Esophagus muscularis mucosa (tissue), 4 donors: Measurements from ENCODE around the gene RTKN. TPM values are rescaled to one million over a fixed set of nuclear protein-coding genes. Genes with fewer than 3 reads are reported as not detected.

Experiments used
- DNase-seq: peaks from one replicate; pipeline ENCODE4 v3.0.0-alpha.2; 2017; ENCODE audit errors: extremely low spot score
- H3K27ac ChIP-seq, 4 donors: fragments of 200-600 bp; sonication (generic); replicated peaks in 1 of 4; 1 replicate in 3 of 4; 2 replicates in 1 of 4; pipeline ENCODE4 v1.5.1; 2016 to 2019; ENCODE audit warnings: mild to moderate bottlenecking in 1 of 4
- H3K27me3 ChIP-seq, 4 donors: fragments of 200-600 bp; sonication (generic); one replicate each; pipeline versions ENCODE4 v1.5.1 to v1.6.0; 2016 to 2019
- H3K36me3 ChIP-seq, 4 donors: fragments of 200-600 bp; sonication (generic); one replicate each; pipeline ENCODE4 v1.5.1; 2016 to 2019
- H3K4me1 ChIP-seq, 4 donors: fragments of 200-600 bp; sonication (generic); one replicate each; pipeline ENCODE4 v1.5.1; 2016 to 2019
- H3K4me3 ChIP-seq, 4 donors: fragments of 200-600 bp; sonication (generic); 1 replicate in 2 of 4; 2 replicates in 2 of 4; pipeline ENCODE4 v1.5.1; 2016 to 2019; ENCODE audit warnings: mild to moderate bottlenecking in 4 of 4, moderate library complexity in 1 of 4
- H3K9me3 ChIP-seq, 4 donors: fragments of 200-600 bp; sonication (generic); 1 replicate in 3 of 4; 2 replicates in 1 of 4; pipeline ENCODE4 v1.5.1; 2016 to 2019
- EP300 ChIP-seq: sonication (generic); formaldehyde crosslinking; IDR thresholded peaks from one replicate; pipeline ENCODE4 v1.6.1; 2017; ENCODE audit warnings: antibody characterized with exemption
- POLR2A ChIP-seq: fragments of 450-650 bp; IDR thresholded peaks from one replicate; pipeline ENCODE4 v1.6.1; 2017; ENCODE audit warnings: antibody characterized with exemption, moderate library complexity, mild to moderate bottlenecking, low read depth
- POLR2AphosphoS5 ChIP-seq, 2 donors: sonication (generic); formaldehyde crosslinking; IDR thresholded peaks; one replicate each; pipeline ENCODE4 v1.6.1; 2017; ENCODE audit warnings: antibody characterized with exemption in 2 of 2
- WGBS: methylation state at CpG from one replicate; pipeline ENCODE4 v1.1.5; 2018; 5-methylcytosine and 5-hydroxymethylcytosine counted together
- intact Hi-C: fragments of 100-400 bp; cut with DNase I; formaldehyde crosslinking; loops from one replicate; pipeline ENCODE4 v1.15.1; 2023
- total RNA-seq, 4 donors: library from RNA; depleted of rRNA; stranded (reverse); fragments of >200 nt; gene quantifications; one replicate each; pipeline versions ENCODE4 v1.1.0 to v1.2.1, GENCODE V29; 2016
- TF ChIP-seq, protein P1 (sequence below), 3 experiments: fragments of 200-600 bp in 2 of 3; fragments of 450-650 bp in 1 of 3; sonication (generic) in 2 of 3; IDR thresholded peaks; one replicate each; pipeline ENCODE4 v1.5.1; 2017 to 2019; ENCODE audit warnings: antibody characterized with exemption in 3 of 3, mild to moderate bottlenecking in 2 of 3, moderate library complexity in 1 of 3

RTKN gene
- total RNA-seq, 4 donors from 2014 or later, result 8.4 to 14.1 (median 11.3) TPM

DNA sequence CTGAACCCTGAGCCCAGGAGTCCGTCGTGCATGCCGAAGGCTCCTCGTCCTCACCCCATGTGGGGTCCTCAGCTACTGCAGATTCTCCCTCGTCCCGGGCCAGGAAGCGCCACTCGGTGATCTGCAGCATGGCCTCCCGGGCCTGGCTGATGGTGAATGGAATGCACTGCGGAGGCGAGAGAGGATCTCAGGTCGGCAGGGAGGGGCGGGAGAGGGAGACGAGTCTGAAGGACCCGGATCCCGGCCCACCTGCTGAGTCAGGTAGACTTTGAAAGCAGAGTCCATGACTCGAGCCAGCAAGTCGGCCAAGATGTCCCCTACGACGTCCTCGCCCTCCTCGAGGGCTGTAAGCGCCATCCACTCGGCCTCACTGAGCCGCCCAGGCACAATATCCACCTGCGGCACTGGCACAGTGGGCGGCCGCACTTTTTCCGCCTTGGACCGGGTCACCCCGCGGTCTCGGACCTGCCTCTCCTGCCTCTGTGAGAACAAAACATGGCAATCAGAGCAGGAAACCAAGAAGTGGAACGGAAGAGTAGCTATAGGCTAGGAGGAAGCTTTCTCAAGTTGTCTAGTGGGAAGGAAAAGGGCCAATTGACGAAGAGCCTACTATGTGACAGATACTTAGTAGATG lies 25.9 kb downstream of the RTKN start:
- peak overlapping the region in 1 of 4 donors; percentile 38 for H3K27ac ChIP-seq
- no peak for DNase-seq

DNA sequence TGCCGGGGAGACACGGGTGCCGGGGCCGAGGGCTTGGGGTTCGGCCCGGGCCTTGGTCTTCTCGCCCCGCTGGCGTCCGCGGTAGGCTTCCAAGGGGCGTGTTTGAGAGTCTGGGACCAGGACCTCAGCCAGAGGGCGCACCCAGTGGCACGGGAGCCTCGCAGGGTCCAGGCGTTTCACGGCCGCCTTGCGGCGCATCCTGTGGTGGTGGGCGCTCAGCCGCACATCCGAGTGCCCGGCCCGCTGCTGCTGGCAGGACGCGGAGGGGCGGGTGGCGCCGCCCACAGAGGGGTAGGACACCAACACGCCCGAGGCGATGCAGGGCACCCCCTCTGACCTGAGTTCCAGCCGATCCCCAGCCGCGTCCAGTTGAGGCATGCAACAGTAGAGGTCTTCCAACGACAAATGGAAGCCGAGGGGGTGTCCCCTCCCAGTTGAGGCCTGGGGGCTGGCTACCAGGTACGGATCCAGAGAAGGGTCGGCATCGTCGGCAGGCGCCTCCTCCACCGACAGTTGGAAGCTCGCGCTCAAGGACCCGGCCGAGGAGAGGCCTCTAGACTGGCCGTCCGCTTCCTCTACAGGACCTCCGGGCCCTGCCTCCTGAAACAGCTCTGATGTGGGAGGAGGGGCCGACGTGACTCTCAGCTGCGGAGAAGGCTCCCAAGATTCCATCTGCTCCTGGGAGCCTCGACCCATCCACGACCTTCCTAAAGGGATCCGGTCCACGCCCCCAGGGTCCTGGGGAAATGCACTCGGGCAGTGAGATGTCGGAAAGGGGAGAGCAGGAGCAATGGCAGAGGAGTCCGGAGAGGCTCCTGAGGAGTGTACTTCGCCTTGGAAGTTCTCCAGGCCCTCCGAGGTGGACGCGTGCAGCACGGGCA lies 26.6 kb downstream of the RTKN start:
- WGBS, result 13% methylated on average over 30 of the region's 66 CpGs
- H3K27ac ChIP-seq, result peak overlapping the region; percentile 38 to 58 (median 53)

More for the DNA sequence above, 25.9 kb downstream of the RTKN start:
- intact Hi-C loops, result no loop called here
- Histone ChIP-seq H3K4me1 (peaks cover 21 to 33% (median 28%) of the 10 kb centered on the region in 4 donors), H3K9me3 (no peaks in the 10 kb centered on the region), H3K4me3 (peak overlapping the region; percentile 60 to 72 (median 62)), H3K36me3 (no peaks in the 10 kb centered on the region), H3K27me3 (no peaks in the 10 kb centered on the region)
- TF ChIP-seq EP300 (no peak), POLR2AphosphoS5 (IDR thresholded peaks at IDR 0.05) (no peak), POLR2A (no peak)
- TF ChIP-seq, protein P1, sequence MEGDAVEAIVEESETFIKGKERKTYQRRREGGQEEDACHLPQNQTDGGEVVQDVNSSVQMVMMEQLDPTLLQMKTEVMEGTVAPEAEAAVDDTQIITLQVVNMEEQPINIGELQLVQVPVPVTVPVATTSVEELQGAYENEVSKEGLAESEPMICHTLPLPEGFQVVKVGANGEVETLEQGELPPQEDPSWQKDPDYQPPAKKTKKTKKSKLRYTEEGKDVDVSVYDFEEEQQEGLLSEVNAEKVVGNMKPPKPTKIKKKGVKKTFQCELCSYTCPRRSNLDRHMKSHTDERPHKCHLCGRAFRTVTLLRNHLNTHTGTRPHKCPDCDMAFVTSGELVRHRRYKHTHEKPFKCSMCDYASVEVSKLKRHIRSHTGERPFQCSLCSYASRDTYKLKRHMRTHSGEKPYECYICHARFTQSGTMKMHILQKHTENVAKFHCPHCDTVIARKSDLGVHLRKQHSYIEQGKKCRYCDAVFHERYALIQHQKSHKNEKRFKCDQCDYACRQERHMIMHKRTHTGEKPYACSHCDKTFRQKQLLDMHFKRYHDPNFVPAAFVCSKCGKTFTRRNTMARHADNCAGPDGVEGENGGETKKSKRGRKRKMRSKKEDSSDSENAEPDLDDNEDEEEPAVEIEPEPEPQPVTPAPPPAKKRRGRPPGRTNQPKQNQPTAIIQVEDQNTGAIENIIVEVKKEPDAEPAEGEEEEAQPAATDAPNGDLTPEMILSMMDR (IDR thresholded peaks at IDR 0.05), result no peak
- WGBS, result 70% methylated on average over 27 of the region's 35 CpGs

DNA sequence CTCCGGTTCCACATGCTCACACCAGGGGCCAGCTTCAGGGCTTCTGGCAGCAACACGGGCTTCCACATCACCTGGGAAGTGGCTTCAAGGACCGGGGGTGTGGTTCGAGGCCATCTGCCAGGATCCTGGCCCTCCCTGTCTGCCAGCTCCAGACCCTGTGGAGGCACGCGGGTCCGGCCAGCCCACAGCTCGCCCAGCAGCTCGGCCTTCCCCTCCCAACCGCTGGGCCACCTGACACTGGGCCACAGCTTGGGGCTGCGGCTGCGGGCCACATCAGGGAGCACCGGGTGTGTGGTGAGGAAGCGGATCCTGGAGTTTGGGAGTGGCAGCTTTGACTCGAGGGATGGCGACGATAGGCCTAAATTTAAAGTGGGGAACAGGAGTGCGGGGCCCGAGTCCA lies 27.3 kb downstream of the RTKN start:
- intact Hi-C loops, result no loop called here
- no peaks in the 10 kb centered on the region for H3K9me3 ChIP-seq
- peak overlapping the region; percentile 60 to 72 (median 62) for H3K4me3 ChIP-seq
- H3K36me3 ChIP-seq, result no peaks in the 10 kb centered on the region
- H3K27me3 ChIP-seq, result no peaks in the 10 kb centered on the region
- no peak for TF ChIP-seq POLR2A
- TF ChIP-seq EP300, result no peak
- no peak for TF ChIP-seq POLR2AphosphoS5 (IDR thresholded peaks at IDR 0.05)
- TF ChIP-seq, protein P1 (IDR thresholded peaks at IDR 0.05), result no peak
- DNase-seq, result no peak
- H3K4me1 ChIP-seq, result peaks cover 18 to 31% (median 25%) of the 10 kb centered on the region in 4 donors
- H3K27ac ChIP-seq, result peak overlapping the region; percentile 38 to 58 (median 53)
- WGBS, result 49% methylated on average over 5 of the region's 19 CpGs

More for the DNA sequence above, 26.6 kb downstream of the RTKN start:
- Histone ChIP-seq H3K9me3 (no peaks in the 10 kb centered on the region), H3K36me3 (no peaks in the 10 kb centered on the region), H3K4me1 (peaks cover 18 to 31% (median 25%) of the 10 kb centered on the region in 4 donors), H3K27me3 (no peaks in the 10 kb centered on the region), H3K4me3 (peak overlapping the region; percentile 60 to 72 (median 62))
- TF ChIP-seq POLR2AphosphoS5 (IDR thresholded peaks at IDR 0.05) (peak in 1 of 2 donors; percentile 31), EP300 (no peak)
- TF ChIP-seq, protein P1 (IDR thresholded peaks at IDR 0.05), result peak; percentile 36 to 45 (median 39)
- DNase-seq, result no peak
- intact Hi-C loops, result no loop called here

DNA sequence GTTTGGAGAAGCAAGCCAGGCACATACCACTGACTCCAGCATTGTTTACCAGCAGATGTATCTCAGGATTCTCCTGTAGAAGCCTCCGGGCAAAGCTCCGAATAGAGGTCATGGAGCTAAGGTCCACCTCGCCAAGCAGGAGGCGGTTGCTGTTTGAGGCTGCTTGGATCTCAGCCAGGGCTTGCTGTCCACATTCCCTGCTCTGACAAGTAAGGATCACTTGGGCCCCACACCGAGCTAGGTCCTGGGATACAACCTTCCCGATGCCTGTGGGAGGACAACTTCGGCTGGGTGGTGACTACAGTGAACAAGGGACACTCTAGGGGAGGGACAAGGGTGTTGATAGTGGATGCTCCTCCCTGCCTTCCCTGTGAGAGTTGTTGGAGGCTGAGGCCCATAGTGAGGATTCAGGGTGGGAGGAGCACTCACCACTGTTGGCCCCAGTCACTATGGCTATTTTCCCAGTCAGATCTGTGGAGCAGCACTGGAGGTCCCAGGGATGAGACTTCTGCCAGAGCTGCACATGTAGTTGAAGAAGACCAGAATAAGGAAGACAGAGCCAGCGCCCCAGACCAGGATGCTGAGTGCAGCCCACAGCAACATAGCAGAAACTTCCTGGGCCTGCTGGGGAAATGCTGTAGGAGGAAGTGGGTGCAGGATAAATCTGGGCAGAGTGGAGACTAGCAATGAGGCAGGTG lies 28.6 kb downstream of the RTKN start:
- Histone ChIP-seq H3K4me3 (no peak overlapping the region), H3K27ac (no peak overlapping the region), H3K9me3 (no peaks in the 10 kb centered on the region), H3K36me3 (no peaks in the 10 kb centered on the region), H3K27me3 (no peaks in the 10 kb centered on the region), H3K4me1 (peaks cover 18 to 31% (median 23%) of the 10 kb centered on the region in 4 donors)
- no peak for TF ChIP-seq POLR2A
- TF ChIP-seq, protein P1 (IDR thresholded peaks at IDR 0.05), result no peak
- no peak for TF ChIP-seq EP300
- TF ChIP-seq POLR2AphosphoS5 (IDR thresholded peaks at IDR 0.05), result no peak
- intact Hi-C loops, result no loop called here
- no peak for DNase-seq
- 56% methylated on average over 5 of the region's 8 CpGs for WGBS
